Measurements from ENCODE around the gene CDC6. TPM values are rescaled to one million over a fixed set of nuclear protein-coding genes. Genes with fewer than 3 reads are reported as not detected.

The CDC6 gene
- total and polyA plus RNA-seq, 2 of the 8 experiments (the other 6 are each of a cell fraction or from before 2014, with no cell fraction given), result 50.5 to 140 TPM

DNA sequence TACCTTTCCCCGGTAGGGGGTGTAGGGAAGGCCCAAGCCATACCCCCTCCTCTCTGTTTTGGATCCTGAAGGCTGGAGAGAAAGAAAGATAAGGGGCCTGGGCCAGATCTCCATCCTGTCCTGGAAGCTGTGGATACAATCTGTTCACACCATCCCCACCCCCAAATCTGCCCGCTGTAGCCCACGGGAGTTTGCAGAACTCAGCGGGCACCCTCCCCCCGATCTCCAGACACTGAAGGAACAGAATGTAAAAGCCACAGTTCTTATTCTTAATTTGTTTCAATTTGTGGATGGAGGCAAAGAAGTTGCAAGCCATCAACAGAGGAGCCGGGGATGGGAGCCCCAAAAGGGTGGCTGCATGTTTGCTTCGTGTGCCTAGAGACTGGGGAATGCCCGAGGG is 49.7 kb downstream of the CDC6 start:
- H3K27me3 ChIP-seq (replicated peaks in 1 of 4; ENCODE audit: control insufficient read depth in 3 of 4, extremely low read depth in 1 of 4, insufficient read depth in 3 of 4, low read length in 3 of 4), result peaks cover 5 to 51% (median 30%) of the 10 kb centered on the region in 4 experiments
- no peak for FAIRE-seq
- WGBS, 2 experiments (ENCODE audit: extremely low coverage in 1 of 2, insufficient coverage in 1 of 2, insufficient read length in 1 of 2, insufficient replicate concordance in 2 of 2, low coverage in 1 of 2, low lambda C conversion rate in 2 of 2, missing lambda C conversion rate in 1 of 2), result 90% methylated on average over 8 of the region's 8 CpGs; no CpG with 5 or more reads in 1 of the 2 experiments
- H2BK20ac ChIP-seq (ENCODE audit: low read length), result no peak overlapping the region
- H2BK120ac ChIP-seq (replicated peaks; ENCODE audit: low read depth, low read length), result no peak overlapping the region
- peaks cover 0 to 2% (median 2%) of the 10 kb centered on the region in 4 experiments; a peak in 4 of 7 replicates for H3K4me1 ChIP-seq (replicated peaks in 1 of 4; ENCODE audit: control insufficient read depth in 3 of 4, insufficient read depth in 4 of 4, low read length in 3 of 4)
- H3K56ac ChIP-seq (replicated peaks; ENCODE audit: insufficient read length, low read depth, low read length), result no peak overlapping the region
- no peak overlapping the region for H3K23ac ChIP-seq (ENCODE audit: insufficient read length)
- H2BK5ac ChIP-seq (ENCODE audit: low read depth, low read length), result no peak overlapping the region
- H3K79me2 ChIP-seq (ENCODE audit: control insufficient read depth in 1 of 2, insufficient read depth in 2 of 2, low read length in 2 of 2), result no peaks in the 10 kb centered on the region
- H3K9me3 ChIP-seq (ENCODE audit: insufficient read depth in 2 of 2, low read depth in 1 of 2, low read length in 1 of 2), result no peaks in the 10 kb centered on the region
- ChIA-PET CTCF (ENCODE audit: partially characterized antibody) (interaction anchor here (0.9 to 39.2 kb wide), 3 partner anchors 10 to 31 kb away, joined by 3 to 1198 read pairs (median 75); partner anchors contain the start of genes GJD3 and RARA), POLR2A (ENCODE audit: partially characterized antibody) (interaction anchor here (1.2 kb wide), 1 partner anchor 27 kb away, joined by 3 read pairs; no protein-coding TSS in a partner anchor)
- H3K4ac ChIP-seq (replicated peaks; ENCODE audit: insufficient read length, low read depth, low read length), result no peak overlapping the region
- H2BK12ac ChIP-seq (ENCODE audit: low read depth, low read length), result no peak overlapping the region
- H2BK15ac ChIP-seq (ENCODE audit: low read length), result no peak overlapping the region
- no peak overlapping the region for H3K18ac ChIP-seq (ENCODE audit: extremely low read depth, low read length)
- no peaks in the 10 kb centered on the region for H3K36me3 ChIP-seq (ENCODE audit: control insufficient read depth in 2 of 4, insufficient read depth in 4 of 4, low read length in 3 of 4)
- no peak overlapping the region for H2AFZ ChIP-seq (ENCODE audit: low read length)
- H3K14ac ChIP-seq (ENCODE audit: insufficient read length), result no peak overlapping the region
- H2AK5ac ChIP-seq (ENCODE audit: low read depth, low read length), result no peak overlapping the region
- H3K9ac ChIP-seq (replicated peaks in 1 of 4; ENCODE audit: extremely low read depth in 1 of 4, low read depth in 3 of 4, low read length in 3 of 4), result no peak overlapping the region
- H4K20me1 ChIP-seq (replicated peaks in 1 of 2; ENCODE audit: control insufficient read depth in 1 of 2, insufficient read depth in 2 of 2, low read length in 2 of 2), result peaks cover 12 to 27% of the 10 kb centered on the region in 2 experiments
- no peak for DNase-seq (ENCODE audit: low read depth in 1 of 2, low spot score in 2 of 2)
- H3K79me1 ChIP-seq (ENCODE audit: low read depth, low read length), result no peaks in the 10 kb centered on the region
- no peak overlapping the region for H4K5ac ChIP-seq (ENCODE audit: insufficient read length, low read depth, low read length)
- H3K27ac ChIP-seq (ENCODE audit: low read depth, low read length), result no peak overlapping the region
- no peak overlapping the region for H4K8ac ChIP-seq (ENCODE audit: extremely low read depth, insufficient read depth, low read length)
- H3K23me2 ChIP-seq (ENCODE audit: low read depth, low read length), result peaks cover 10% of the 10 kb centered on the region; the same call in 1 of the 2 replicates
- H3K4me3 ChIP-seq (ENCODE audit: extremely low read depth in 1 of 4, insufficient read depth in 2 of 4, low read depth in 3 of 4, low read length in 4 of 4), result no peak overlapping the region
- H3K4me2 ChIP-seq (ENCODE audit: insufficient read depth in 1 of 2, low read depth in 2 of 2, low read length in 2 of 2), result no peak overlapping the region
- H4K91ac ChIP-seq (replicated peaks; ENCODE audit: insufficient read length, low read length), result no peak overlapping the region
- no peak for TF ChIP-seq FOSL1 (IDR thresholded peaks at IDR 0.05; ENCODE audit: insufficient read depth, low read depth, low read length)
- TF ChIP-seq JUN (IDR thresholded peaks at IDR 0.05; ENCODE audit: low read depth, low read length), result no peak
- no peak for TF ChIP-seq PHF8 (conservative IDR thresholded peaks at IDR 0.05; ENCODE audit: low read depth, low read length)
- no peak for TF ChIP-seq POLR2A (IDR thresholded peaks at IDR 0.05; ENCODE audit: control extremely low read depth in 1 of 2, low read depth in 2 of 2, low read length in 2 of 2)
- no peak for TF ChIP-seq TBP (IDR thresholded peaks at IDR 0.05; ENCODE audit: low read depth, low read length)
- TF ChIP-seq ASH2L (IDR thresholded peaks at IDR 0.05; ENCODE audit: low read length), result no peak
- no peak for TF ChIP-seq SP2 (IDR thresholded peaks at IDR 0.05; ENCODE audit: low read length)
- TF ChIP-seq RBBP5 (IDR thresholded peaks at IDR 0.05; ENCODE audit: borderline replicate concordance, low read depth, low read length), result no peak
- TF ChIP-seq CBX5 (IDR thresholded peaks at IDR 0.05; ENCODE audit: low read depth, low read length), result no peak
- TF ChIP-seq BACH1 (IDR thresholded peaks at IDR 0.05; ENCODE audit: low read length), result no peak
- TF ChIP-seq EZH2 (IDR thresholded peaks at IDR 0.05; ENCODE audit: low read depth, low read length, severe bottlenecking), result no peak
- TF ChIP-seq BRCA1 (IDR thresholded peaks at IDR 0.05; ENCODE audit: low read depth, low read length), result no peak
- TF ChIP-seq NANOG (IDR thresholded peaks at IDR 0.05; ENCODE audit: insufficient read depth, low read depth, low read length, poor library complexity, severe bottlenecking), result no peak
- no peak for TF ChIP-seq HDAC2 (IDR thresholded peaks at IDR 0.05; ENCODE audit: borderline replicate concordance in 1 of 2, low read depth in 2 of 2, low read length in 2 of 2)
- no peak for TF ChIP-seq TAF1 (IDR thresholded peaks at IDR 0.05; ENCODE audit: low read depth, low read length)
